ENCODE data around the gene FNDC3B.

DNA sequence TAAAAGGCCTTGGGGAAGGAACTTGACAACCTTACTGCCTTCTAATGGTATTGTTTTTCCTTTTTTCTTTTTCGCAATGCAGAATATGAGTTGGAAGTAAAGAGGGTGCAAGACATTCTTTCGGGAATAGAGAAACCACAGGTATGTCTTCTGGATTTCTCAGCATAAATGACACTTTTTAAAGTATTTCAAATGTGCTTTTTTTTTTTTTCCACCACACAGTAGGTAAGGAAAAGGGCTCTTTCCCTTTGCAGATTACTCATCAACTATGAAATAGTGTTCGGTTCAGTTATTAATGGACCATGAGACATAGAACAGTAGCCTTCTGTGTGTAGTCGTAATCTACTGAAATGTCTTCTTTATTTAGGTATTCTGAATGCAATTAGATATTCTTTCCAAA, 246.5 kb downstream of the FNDC3B start:
- no peak for TF ChIP-seq RCOR1 (IDR thresholded peaks at IDR 0.05; ENCODE audit: low read depth, low read length)
- TF ChIP-seq, protein P1, sequence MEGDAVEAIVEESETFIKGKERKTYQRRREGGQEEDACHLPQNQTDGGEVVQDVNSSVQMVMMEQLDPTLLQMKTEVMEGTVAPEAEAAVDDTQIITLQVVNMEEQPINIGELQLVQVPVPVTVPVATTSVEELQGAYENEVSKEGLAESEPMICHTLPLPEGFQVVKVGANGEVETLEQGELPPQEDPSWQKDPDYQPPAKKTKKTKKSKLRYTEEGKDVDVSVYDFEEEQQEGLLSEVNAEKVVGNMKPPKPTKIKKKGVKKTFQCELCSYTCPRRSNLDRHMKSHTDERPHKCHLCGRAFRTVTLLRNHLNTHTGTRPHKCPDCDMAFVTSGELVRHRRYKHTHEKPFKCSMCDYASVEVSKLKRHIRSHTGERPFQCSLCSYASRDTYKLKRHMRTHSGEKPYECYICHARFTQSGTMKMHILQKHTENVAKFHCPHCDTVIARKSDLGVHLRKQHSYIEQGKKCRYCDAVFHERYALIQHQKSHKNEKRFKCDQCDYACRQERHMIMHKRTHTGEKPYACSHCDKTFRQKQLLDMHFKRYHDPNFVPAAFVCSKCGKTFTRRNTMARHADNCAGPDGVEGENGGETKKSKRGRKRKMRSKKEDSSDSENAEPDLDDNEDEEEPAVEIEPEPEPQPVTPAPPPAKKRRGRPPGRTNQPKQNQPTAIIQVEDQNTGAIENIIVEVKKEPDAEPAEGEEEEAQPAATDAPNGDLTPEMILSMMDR (IDR thresholded peaks at IDR 0.05) = no peak
- no peak for TF ChIP-seq POLR2A (IDR thresholded peaks at IDR 0.05; ENCODE audit: low read length)
- no peak for TF ChIP-seq PBX3 (IDR thresholded peaks at IDR 0.05)
- no peak for TF ChIP-seq JUN (IDR thresholded peaks at IDR 0.05)
- no peak for TF ChIP-seq ZFP36 (IDR thresholded peaks at IDR 0.05; ENCODE audit: borderline replicate concordance, partially characterized antibody)
- TF ChIP-seq EP300 (IDR thresholded peaks at IDR 0.05) = no peak
- TF ChIP-seq, protein P2, sequence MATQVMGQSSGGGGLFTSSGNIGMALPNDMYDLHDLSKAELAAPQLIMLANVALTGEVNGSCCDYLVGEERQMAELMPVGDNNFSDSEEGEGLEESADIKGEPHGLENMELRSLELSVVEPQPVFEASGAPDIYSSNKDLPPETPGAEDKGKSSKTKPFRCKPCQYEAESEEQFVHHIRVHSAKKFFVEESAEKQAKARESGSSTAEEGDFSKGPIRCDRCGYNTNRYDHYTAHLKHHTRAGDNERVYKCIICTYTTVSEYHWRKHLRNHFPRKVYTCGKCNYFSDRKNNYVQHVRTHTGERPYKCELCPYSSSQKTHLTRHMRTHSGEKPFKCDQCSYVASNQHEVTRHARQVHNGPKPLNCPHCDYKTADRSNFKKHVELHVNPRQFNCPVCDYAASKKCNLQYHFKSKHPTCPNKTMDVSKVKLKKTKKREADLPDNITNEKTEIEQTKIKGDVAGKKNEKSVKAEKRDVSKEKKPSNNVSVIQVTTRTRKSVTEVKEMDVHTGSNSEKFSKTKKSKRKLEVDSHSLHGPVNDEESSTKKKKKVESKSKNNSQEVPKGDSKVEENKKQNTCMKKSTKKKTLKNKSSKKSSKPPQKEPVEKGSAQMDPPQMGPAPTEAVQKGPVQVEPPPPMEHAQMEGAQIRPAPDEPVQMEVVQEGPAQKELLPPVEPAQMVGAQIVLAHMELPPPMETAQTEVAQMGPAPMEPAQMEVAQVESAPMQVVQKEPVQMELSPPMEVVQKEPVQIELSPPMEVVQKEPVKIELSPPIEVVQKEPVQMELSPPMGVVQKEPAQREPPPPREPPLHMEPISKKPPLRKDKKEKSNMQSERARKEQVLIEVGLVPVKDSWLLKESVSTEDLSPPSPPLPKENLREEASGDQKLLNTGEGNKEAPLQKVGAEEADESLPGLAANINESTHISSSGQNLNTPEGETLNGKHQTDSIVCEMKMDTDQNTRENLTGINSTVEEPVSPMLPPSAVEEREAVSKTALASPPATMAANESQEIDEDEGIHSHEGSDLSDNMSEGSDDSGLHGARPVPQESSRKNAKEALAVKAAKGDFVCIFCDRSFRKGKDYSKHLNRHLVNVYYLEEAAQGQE (IDR thresholded peaks at IDR 0.05) = no peak
- TF ChIP-seq FOSB (CRISPR knock-in tag; IDR thresholded peaks at IDR 0.05) = no peak
- no peak for TF ChIP-seq CEBPB (IDR thresholded peaks at IDR 0.05)
- TF ChIP-seq MAX (IDR thresholded peaks at IDR 0.05) = no peak
- TF ChIP-seq MAZ (IDR thresholded peaks at IDR 0.05; ENCODE audit: borderline replicate concordance, low read depth, low read length) = no peak

All from A549 (cell line).